ENCODE data around the gene MPRIP.
"Not testable (repeated sequence)": the region's sequence is repeated elsewhere in the genome, so short reads cannot be mapped to it uniquely, and the experiment has no call there.

MPRIP gene

GRCh38 chr17:17011043-17011907 lies 31.0 kb upstream of the MPRIP start:
- DNase-seq (ENCODE audit: low spot score) = not testable (repeated sequence)

GRCh38 chr17:17013828-17014747 lies 28.2 kb upstream of the MPRIP start:
- DNase-seq (ENCODE audit: low spot score) = not testable (repeated sequence)

- not testable (repeated sequence) for DNase-seq (ENCODE audit: low spot score)
Measured at GRCh38 chr17:17014748-17015124, 27.5 kb upstream of the MPRIP start.

- no peak for DNase-seq (ENCODE audit: low spot score)
Measured at GRCh38 chr17:17015230-17015629, 27.0 kb upstream of the MPRIP start.

- DNase-seq (ENCODE audit: low spot score) = not testable (repeated sequence)
Measured at GRCh38 chr17:17016199-17017197, 25.8 kb upstream of the MPRIP start.

GRCh38 chr17:17017343-17018014 lies 24.8 kb upstream of the MPRIP start:
- no peak for DNase-seq (ENCODE audit: low spot score)

GRCh38 chr17:17018021-17018441 lies 24.2 kb upstream of the MPRIP start:
- no peak for DNase-seq (ENCODE audit: low spot score)

GRCh38 chr17:17018612-17019429 lies 23.4 kb upstream of the MPRIP start:
- DNase-seq (ENCODE audit: low spot score) = no peak

- DNase-seq (ENCODE audit: low spot score) = no peak
Measured at GRCh38 chr17:17019430-17019762, 22.9 kb upstream of the MPRIP start.

GRCh38 chr17:17019891-17020456 lies 22.3 kb upstream of the MPRIP start:
- DNase-seq (ENCODE audit: low spot score) = no peak

- DNase-seq (ENCODE audit: low spot score) = no peak
Measured at GRCh38 chr17:17020821-17021193, 21.4 kb upstream of the MPRIP start.

GRCh38 chr17:17021194-17021863 lies 20.9 kb upstream of the MPRIP start:
- DNase-seq (ENCODE audit: low spot score) = no peak

- DNase-seq (ENCODE audit: low spot score) = no peak
Measured at GRCh38 chr17:17022011-17022410, 20.2 kb upstream of the MPRIP start.

- no peak for DNase-seq (ENCODE audit: low spot score)
Measured at GRCh38 chr17:17022456-17022855, 19.8 kb upstream of the MPRIP start.

- DNase-seq (ENCODE audit: low spot score) = no peak
Measured at GRCh38 chr17:17024778-17025300, 17.4 kb upstream of the MPRIP start.

- DNase-seq (ENCODE audit: low spot score) = no peak
Measured at GRCh38 chr17:17025621-17026020, 16.6 kb upstream of the MPRIP start.

GRCh38 chr17:17026163-17026562 lies 16.1 kb upstream of the MPRIP start:
- no peak for DNase-seq (ENCODE audit: low spot score)

GRCh38 chr17:17027442-17028058 lies 14.7 kb upstream of the MPRIP start:
- no peak for DNase-seq (ENCODE audit: low spot score)

All from HuH-7 (cell line).